Fibroblast of mammary gland (primary cell): ENCODE measurements around the gene EHMT2.
"Not testable (repeated sequence)": the region's sequence is repeated elsewhere in the genome, so short reads cannot be mapped to it uniquely, and the experiment has no call there.

Experiments used
- DNase-seq: peaks from one replicate; pipeline ENCODE4 v3.0.0-alpha.2; 2010; ENCODE audit warnings: low read depth
- H3K4me3 ChIP-seq: 2 replicates; pipeline ENCODE4 v1.5.1; 2011; ENCODE audit warnings: low read depth, mild to moderate bottlenecking, low read length, moderate library complexity; ENCODE audit not compliant: control insufficient read depth
- TF ChIP-seq, protein P1 (sequence below): conservative IDR thresholded peaks from 2 replicates; pipeline ENCODE4 v1.5.1; 2011; ENCODE audit warnings: low read depth, low read length, inconsistent platforms; ENCODE audit not compliant: control insufficient read depth, insufficient read depth

The EHMT2 gene

DNA sequence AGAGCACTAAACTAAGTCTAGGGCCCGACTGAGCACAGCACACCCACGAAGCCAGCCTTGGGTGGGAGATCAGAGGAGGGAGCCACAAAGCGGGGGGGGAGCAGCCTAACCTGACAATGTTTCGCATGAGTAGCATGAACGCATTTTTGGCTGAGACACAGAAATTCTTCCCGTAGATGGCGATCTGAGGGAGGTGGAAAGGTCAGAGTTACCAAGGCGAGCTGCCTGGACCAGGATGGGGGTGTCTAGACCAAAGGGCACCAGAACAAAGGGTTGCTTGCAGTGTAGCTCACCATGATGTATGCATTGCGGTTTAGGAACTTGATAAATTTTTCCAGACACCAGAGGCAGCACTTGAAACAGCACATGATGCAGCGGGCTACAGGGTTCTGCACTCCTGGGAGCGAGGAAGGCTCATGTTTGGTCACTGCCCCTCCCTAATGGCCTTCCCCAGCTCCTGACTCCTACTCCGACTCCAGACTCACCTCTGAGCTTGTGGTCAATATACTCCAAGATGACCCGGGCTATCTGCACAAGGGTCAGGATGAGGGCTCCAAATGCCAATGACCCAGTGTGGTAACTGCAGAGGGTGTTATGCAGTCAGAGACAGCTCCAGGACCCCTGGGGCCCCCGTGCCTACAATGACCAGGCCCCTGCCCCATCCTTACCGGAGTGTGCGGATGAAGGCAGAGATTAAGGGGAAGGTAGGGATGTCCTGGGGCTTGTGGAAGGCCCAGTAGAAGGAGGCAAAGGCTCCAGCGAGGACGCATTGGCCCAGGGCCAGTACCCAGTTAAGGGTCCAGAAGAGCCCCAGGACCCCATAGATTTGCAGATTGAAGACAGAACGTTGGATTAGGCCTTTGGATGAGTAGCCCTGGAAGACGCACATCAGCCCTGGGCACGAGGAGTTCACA lies 32.0 kb downstream of the EHMT2 start:
- DNase-seq: no peak
- TF ChIP-seq, protein P1, sequence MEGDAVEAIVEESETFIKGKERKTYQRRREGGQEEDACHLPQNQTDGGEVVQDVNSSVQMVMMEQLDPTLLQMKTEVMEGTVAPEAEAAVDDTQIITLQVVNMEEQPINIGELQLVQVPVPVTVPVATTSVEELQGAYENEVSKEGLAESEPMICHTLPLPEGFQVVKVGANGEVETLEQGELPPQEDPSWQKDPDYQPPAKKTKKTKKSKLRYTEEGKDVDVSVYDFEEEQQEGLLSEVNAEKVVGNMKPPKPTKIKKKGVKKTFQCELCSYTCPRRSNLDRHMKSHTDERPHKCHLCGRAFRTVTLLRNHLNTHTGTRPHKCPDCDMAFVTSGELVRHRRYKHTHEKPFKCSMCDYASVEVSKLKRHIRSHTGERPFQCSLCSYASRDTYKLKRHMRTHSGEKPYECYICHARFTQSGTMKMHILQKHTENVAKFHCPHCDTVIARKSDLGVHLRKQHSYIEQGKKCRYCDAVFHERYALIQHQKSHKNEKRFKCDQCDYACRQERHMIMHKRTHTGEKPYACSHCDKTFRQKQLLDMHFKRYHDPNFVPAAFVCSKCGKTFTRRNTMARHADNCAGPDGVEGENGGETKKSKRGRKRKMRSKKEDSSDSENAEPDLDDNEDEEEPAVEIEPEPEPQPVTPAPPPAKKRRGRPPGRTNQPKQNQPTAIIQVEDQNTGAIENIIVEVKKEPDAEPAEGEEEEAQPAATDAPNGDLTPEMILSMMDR: no peak
- no peak overlapping the region for H3K4me3 ChIP-seq

DNA sequence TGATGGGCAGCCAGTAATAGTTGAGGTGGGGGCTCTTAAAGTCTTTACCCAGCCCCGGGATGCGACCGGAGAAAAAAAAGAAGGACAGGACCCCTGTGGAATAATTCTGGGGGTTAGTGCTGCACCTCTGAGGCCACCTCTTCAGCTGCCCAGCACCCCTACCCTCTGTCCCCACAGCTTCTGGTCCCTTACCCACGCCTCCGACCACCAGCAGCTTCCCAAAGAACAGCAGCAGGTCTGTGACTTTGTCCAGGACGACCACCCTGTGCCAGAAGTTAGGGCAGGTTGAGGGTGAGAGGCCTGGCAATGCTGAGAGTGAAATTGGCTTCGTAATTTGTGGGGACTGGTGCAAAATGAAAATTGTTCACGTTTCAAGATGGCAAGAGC lies 32.7 kb downstream of the EHMT2 start:
- TF ChIP-seq, protein P1: no peak
- no peak for DNase-seq
- no peak overlapping the region for H3K4me3 ChIP-seq

DNA sequence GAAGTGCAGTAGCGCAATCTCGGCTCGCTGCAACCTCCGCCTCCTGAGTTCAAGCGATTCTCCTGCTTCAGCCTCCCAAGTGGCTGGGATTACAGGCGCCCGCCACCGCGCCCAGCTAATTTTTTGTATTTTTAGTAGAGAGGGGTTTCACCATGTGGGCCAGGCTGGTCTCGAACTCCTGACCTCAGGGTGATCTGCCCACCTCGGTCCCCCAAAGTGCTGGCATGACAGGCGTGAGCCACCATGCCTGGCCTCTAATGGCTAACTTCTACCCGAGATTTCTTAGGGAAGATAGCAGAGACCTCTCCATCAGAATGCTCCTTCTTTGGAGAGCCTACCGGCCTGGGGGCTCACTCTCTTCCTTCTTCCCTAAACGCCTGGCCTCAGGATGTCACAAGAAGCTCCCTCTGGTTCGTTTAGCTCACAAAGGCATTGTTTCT lies 33.4 kb downstream of the EHMT2 start:
- peak overlapping the region; percentile 85 for H3K4me3 ChIP-seq
- DNase-seq: not testable (repeated sequence)

DNA sequence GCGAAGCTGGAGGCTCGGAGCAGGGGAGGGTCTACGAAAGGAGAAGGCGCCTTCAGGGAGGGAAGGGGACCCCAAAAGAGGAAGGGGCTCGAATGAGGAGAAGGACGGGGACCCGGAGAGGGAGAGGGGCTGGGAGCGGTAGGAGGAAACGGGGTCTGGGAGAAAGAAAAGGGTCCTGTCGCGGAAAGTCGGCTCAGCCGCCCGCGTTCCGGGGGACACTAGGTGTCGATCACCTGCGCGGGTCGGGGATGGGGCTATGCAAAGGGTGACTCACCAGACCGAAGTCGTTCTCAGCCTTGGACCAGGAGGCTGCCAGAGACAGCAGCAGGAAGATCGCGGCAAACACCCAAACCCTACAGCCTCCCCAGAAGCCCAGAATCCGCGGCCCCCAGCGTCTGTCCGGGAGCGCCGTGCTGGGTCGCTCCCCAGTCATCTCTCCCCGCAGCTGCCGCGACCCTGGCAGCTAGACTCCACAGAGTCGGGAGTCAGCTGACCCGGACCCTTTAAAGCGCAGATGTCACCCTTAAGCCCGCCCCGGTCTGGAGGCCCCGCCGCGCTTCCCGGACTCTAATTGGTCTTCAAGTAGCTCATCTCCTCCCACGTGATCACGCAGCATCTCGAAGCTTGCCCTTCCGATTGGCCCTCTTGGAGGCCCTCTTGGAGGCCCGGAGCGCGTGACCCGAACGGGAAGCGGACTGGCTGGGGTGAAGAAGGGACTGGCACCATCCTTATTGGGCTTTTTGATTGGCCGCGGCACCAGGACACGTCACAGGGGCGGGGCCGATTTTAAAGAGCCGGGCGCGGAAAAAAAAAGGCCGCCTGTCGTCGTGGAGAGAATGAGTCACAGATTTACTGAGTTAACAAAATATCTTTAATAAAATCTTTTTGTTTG lies 34.9 kb downstream of the EHMT2 start, which contains the start of gene NEU1:
Gene NEU1 (minus strand): TSS at position 478 of the 892 bp plus-strand sequence. CDS start 45 bp downstream, at position 433.
- H3K4me3 ChIP-seq: peak within 1 kb of the TSS; percentile 90
- TF ChIP-seq, protein P1: no peak
- DNase-seq: peak; percentile 100

DNA sequence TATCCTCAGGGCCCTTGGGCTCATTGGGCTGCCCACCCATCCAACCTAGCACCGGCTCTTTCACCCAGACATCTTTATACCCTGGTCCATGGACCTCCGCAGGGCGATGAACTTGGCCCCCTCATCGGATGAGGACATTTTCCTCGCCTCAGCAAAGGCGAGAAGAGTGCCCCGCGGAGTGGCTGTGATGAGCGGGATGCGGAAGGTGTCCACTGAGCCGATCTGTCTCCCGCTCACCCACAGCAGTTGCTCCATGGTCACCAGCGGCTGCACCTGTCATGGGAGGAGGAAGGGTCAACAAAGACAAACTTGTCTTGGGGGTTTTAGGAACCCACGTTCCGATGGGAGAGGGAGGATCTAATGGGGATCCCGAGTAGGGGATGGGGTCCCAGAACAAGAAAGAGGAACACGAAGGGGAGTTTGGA lies 35.6 kb downstream of the EHMT2 start:
- peak overlapping the region; percentile 90 for H3K4me3 ChIP-seq
- TF ChIP-seq, protein P1: no peak
- no peak for DNase-seq

DNA sequence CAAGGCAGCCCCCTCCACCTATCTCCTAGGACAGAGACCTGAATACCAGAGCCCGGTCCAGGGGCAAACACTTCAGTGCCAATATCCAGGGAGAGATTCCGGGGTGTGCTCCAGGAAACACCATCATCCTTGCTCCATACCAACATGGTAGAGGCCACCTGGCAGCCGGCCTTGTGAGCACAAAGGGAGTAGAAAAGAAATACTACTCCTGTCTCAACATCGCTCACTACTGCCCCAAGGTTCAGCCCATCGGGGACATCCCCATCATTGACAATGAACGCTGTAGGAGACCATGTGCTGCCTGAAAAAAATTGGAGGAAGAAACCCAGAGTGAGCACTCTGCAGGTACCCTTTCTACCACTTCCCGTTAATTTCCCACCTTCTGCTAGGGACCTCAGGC lies 36.3 kb downstream of the EHMT2 start:
- DNase-seq: no peak
- TF ChIP-seq, protein P1: no peak
- no peak overlapping the region for H3K4me3 ChIP-seq
